ENCODE results near the gene ANKRD34A.

Gene ANKRD34A

DNA sequence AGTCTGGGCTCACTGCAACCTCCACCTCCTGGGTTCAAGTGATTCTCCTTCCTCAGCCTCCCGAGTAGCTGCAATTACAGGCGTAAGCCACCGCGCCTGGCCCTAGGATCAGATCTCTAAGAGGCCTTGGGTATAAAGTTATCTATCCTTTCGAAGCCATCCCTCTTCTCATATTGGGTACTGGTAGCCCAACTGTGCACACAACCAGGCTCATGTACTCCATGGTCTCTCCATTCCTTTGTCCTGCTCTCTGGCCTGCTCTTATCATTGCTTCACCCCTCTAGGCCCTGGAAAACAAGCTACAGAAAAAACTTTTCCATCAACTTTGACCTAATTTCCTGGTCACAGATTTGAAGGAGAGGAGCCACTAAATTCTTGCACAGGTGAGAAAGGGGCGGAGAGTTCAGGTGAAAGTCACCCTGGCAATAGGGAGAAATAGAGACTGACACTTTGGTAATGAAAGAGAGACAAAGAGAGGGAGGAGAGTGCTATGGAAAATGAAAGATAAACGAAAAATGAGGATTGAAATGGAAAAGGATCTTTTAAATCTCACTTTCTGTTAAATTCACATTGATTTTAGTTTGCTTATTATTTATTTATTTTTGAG is 26.0 kb upstream of the ANKRD34A start:
- DNase-seq = no peak

DNA sequence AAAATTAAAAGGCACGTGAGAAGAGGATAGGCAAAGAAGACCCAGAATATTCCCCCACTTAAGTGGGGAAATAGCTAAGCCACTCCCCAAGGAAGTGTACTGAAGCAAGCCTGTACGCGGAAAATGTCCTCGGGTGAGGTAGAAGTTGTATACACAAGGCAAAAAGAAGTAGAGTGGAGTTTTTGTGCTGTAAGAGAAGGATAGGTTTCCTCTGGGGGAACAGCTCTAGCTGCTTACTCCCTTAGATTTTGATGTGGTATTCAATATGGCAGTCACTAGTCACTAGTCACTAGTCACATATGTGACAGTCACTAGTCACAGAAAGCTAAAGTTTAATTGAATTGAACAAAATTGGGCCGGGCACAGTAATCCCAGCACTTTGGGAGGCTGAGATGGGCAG is 24.4 kb upstream of the ANKRD34A start:
- no peak for DNase-seq

DNA sequence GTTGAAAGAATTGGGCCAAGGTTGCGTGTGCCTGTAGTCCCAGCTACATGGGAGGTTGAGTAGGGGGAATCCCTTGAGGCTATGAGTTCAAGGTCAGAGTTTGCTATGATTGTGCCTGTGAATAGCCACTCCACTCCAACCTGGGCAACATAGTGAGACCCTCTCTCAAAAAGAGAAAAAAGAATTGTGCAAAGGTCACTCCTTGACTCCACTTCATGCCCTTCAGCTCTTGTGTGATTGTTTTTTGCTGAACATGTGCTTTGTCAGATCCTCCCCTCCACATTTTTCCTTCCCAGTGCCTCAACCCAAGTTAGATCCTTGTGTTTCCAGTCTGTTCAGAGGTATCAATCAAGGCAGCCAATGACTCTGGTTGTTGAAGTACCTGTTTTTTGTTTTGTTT is 23.6 kb upstream of the ANKRD34A start:
- DNase-seq = no peak

DNA sequence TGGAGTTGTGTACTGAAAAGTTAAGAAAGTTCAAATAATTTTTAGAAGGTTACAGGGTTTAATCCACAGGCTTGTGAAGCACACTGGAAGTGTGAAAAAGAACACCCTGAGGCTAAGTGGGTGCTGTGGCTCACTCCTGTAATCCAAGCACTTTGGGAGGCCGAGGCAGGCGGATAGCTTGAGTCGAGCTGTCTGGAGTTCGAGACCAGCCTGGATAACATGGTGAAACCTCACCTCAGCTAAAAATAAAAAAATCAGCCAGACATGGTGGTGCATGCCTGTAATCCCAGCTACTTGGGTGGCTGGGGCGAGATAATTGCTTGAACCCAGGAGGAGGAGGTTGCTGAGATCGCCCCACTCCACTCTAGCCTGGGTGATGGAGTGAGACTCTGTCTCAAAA is 22.2 kb upstream of the ANKRD34A start:
- DNase-seq = no peak

DNA sequence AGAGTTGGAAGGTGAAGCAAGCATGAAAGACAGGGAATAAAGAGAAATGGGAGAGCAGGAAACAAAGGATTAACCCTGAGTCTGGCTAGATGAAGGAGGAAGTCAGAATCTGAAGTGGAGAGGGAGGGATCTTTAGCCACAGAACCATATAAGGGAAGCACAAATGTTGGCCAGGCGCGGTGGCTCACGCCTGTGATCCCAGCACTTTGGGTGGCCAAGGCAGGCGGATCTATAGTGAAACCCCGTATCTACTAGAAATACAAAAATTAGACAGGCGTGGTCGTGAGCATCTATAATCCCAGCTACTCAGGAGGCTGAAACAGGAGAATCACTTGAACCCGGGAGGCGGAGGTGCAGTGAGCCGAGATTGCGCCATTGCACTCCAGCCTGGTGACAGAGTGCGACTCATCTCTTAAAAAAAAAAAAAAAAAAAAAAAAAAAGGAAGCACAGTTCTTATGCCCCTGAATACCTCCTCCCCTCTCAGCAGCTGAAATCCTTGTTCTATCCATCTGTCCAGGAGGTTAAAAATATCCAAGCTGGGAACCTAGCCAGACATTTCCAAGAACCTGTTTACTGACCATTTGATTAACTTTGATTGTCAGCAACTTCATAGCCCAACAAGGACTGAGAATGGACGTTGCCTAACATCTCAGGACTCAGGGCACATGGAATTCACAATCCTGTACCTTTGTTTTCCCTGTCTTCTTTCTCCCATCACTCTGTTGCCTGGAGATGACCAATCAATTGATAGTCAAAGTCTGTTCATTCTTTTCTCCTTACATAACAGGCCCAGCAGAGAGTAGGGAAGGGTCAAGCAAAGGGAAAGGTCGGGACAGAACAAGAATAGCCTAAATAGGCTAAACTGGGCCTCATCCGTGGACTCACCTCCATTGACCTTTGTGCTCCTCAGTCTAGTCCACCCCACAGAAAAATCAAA is 21.4 kb upstream of the ANKRD34A start:
- DNase-seq = no peak

DNA sequence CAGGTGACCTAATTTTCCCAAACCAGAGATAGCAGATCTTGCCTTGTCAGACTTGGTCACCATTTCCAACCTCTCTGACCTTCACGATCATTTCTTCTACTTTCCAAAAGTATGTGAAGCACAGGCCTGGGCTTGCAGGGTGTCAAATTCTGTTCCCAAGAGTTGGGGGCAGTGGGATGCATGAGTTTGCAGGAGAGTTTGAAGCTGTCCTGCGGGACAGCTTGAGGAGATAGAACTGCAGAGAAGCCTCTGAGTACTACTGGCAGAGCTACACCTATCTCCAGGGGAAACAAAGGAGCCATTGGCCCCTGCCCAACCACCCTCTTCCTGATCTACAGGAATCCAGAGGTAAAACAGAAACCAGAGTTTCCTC is 20.7 kb upstream of the ANKRD34A start:
- DNase-seq = no peak

DNA sequence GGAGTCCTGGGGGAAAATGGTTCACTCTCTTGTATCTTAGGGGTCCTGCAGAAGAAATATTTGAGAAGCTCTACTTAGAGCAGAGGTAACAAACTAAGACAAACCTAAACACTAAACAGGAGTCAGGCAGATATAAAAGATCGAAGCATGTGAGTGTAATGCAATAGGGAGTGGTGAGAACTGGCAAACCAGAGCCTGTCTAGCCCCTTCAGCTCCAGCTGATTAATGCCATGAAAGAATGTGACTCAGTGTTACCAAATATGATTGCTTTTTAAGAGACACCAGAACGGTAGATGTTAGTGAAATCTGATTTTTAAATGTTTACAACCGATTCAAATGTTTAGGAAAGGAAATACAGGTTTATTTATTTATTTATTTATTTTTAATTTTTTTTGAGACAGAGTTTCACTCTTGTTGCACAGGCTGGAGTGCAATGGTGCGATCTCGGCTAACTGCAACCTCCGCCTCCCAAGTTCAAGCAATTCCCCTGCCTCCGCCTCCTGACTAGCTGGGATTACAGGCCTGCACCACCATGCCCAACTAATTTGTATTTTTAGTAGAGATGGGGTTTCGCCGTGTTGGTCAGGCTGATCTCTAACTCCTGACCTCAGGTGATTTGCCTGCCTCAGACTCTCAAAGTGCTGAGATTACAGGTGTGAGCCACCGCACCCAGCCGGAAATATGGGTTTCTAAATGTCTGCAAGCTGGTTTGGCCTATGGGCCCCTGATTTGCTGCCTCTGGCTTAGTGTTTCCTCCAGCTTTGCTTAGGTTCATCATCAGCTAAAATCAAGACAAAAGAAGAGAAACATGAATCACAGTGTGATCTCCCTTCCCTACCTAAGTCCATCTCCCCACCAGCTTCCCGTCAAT is 19.8 kb upstream of the ANKRD34A start:
- DNase-seq = no peak

DNA sequence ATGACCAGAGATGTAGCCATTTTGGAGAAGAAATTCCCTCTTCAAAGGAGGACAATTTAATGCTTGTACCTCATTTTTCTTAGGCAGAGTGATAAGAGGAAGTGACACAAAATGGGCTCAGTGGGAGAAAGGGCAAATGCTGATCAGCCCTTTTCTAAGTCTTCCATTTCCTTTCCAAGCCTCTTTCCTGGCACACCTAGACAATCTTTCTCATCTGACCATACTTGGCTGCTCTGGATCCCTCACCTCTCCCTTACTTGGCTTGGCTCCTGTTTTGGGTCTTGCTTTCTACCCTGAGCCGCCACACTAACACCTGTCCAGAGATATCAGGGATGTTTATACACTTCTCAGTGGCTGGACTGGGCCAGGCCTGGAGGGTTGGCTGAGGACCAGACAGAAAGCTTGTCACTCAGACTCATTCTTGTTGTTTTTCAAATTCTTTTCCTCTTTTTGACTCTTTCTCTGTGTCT is 18.9 kb upstream of the ANKRD34A start:
- no peak for DNase-seq

DNA sequence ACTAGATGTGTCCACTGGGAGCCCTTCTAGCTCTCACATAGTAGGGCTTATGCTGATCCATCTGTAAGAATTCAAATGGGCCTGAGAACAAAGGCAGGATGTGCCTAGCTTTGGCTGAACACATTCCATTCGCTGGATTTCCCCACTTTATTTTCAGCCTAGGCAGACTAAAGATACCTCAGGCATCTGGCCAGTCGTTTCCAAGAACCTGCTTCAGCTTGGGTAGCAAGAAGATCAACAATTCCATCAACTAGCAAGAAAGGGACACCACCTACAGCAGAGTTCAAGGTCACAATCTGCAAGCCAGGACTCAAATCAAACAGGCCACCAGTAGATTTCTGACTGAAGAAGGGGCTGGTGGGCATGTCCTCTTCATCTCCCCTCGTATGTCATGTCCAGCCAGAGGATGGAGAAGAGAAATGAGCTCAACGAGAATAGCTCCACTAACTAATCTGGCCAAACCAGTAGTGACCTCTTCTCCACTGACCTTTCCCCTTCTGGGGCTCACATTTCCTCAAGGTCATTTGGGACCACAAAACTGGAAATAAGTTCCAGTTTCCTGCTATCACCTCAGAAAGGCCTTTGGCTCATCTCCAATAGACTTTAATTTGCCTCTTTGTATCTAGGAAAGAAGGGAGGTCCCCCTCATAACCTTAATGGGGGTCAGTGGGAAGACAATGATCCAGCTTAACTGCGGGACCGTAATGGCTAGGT is 17.8 kb upstream of the ANKRD34A start:
- no peak for DNase-seq

DNA sequence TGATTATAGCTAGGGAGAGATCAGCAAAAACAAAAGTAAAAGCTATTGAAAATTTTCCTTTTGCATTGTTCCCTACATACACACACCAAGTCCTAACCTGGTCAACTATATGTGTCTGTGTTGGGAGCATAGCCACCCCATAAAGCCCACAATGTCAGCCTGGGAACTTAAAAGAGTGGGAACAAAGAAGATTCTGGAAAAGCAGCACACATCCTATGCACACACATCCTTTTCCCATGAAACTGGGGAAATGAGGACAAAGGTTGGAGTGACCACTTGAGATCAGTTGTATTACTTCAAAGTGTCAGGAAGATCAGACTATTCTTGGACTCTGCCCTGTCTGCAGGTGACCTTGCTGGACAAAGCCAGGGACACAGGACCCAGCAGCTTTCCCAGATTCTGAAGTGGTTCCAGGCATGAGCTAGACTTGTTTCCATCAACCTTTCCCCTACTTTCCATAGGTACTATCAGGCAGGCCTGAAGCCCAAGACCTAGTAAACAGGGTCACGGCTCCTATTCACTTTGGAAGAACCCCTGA is 16.2 kb upstream of the ANKRD34A start:
- DNase-seq = no peak

DNA sequence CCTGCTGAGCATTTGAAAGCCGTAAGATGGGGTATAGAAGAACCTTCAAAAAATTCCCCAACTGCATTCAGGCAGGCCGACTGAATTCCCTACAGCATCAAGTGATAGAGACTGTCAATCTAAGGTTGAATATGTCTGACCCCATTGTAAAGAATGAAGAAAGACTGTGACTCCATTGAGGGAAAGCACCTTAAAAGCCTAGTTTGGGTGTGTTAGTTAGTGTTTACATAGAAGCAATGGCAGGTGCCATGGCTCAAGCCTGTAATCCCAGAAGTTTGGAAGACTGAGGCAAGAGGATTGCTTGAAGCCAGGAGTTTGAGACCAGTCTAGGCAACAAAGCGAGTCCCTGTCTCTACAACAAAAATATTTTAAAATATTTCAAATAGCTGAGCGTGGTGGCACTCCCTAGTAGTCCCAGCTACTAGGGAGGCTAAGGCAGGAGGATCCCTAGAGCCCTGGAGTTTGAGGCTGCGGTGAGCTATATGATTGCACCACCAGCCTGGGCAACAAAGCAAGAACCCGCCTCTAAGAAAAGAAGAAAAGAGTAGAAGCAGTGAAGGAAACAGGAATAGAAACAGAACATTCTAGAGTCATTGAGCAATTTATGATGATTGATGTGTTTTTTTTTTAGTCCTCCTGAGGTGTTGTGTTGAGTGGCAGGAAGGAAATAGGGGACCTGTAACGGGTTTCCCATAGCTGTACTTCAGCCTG is 15.5 kb upstream of the ANKRD34A start:
- no peak for DNase-seq

DNA sequence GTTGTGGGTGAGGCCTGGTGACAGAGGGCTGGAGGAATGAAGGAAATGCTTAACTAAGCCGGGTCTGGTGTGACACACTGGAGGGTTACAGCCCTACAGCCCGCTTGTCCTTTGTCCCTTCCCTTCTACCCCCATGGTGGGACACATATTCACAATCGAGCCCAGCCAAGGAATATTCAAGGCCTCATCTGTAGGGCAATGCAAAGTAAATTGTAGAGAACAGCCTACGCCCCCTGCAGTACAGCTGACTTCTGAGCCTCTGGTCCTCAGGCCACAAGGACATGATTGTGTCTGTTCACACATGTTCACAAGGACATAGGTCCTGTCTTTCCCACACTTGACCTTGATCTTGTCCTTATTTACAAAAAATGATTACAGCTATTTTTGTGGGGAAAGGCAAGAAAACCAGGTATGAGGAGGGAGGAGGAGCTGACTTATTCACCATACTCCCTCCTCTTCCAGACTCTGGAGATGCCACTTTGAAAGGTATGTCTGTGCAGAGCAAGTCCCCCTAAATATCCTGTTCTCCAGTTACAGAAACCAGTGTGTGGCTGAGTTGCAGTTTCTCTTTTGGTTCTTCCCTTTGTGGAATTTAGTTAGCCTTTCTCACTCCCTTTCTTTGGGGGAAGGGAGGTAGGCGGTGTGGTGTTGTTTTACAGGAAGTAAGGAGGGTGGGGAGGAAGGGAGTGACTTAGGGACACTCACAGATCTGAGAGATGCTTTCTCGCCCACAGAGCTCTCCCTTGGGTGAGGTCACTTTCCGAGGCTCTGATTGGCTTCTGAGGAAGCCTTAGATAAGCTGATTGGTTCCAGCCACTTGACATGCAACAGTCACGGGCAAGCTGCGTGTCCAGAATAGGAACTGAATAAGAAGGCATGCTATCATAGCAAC is 14.7 kb upstream of the ANKRD34A start:
- DNase-seq = peak; percentile 80

DNA sequence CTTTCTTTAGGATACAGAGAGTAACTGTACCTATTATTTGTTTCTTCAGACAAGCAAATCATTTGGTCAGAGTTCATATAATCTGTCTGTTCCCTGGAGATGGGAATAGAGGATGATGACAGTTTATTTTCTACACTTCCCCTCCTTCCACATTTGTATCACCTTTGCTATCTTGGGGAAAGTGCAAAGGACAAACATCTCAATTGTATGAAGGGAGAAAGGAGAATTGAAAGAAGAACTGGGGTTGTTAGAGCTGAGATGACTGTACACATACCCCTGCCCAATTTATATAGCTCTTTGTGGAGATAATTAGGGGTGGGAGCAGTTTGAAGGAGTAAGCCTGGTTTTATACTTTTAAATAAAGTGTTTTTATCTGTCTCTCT is 14.1 kb upstream of the ANKRD34A start:
- DNase-seq = no peak

DNA sequence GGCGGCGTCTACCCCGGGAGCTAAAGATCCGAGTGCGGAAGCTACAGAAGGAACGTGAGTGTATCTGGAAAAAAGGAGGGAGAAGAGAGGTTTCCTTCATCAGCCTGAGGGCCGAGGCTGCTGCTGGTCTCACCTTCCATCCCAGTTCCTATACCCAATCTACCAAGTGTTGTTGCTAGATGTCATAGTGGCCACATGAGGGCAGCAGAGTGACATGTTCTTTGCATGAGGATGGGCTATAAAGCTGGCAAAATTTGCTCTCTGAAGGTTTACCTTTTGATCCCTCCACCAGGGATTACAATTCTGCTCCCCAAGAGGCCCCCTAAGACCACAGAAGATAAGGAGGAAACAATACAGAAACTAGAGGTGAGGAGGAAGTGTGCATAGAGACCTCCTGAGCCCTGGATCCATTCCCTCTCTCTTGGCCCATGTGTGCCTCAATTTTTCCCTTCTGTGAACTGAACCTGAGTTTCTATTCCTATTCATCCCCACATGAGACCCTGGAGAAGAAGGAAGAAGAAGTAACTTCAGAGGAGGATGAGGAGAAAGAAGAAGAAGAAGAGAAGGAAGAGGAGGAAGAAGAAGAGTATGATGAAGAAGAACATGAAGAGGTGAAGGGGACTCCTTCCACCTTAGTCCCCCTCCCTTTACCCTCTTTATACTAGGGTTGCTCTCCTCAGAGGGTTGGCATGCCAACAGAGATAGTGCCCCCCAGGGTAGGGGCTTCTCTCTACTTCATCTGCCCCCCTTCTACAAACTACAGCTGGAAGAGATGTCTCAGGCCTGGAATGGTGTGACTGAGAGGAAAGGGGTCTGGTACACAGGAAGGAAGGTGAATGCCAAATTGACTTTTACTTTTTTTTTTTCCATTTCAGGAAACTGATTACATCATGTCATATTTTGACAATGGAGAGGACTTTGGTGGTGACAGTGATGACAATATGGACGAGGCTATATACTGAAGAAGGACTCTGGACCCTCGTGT is 13.4 kb upstream of the ANKRD34A start:
- DNase-seq = peak; percentile 71

DNA sequence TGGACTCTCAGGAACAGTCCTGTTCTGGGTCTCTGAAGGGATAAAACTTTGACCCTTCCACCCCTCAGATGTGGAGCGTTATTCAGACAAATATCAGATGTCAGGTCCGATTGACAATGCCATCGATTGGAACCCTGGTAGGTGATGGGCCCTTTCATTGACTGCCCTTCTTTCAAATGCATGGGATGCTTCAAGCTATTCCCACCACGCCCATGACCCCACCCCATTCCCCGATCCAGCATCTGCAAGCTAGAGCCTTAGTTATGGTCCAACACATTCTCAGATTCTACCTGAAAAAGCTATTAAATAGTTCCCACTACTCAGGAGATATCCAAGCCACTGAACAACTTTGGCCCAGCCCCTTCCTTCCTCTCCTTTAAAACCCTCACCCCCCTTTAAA is 12.6 kb upstream of the ANKRD34A start:
- DNase-seq = no peak

DNA sequence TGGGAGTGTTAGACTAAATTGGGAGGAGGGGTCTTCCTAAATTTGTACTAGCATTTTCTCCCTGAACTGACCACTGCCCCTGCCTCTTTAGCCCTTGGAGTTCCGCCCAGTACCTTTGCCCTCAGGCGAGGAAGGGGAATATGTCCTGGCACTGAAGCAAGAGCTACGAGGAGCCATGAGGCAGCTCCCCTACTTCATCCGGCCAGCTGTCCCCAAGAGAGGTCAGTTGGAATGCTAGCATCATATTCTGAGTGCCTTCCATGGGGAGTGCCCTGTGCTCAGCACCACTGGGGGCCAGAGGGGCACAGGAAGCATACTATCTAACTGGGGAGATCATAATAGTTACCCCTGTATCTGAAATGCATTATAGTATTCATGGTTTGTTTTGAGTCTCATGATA is 10.8 kb upstream of the ANKRD34A start:
- DNase-seq = no peak

DNA sequence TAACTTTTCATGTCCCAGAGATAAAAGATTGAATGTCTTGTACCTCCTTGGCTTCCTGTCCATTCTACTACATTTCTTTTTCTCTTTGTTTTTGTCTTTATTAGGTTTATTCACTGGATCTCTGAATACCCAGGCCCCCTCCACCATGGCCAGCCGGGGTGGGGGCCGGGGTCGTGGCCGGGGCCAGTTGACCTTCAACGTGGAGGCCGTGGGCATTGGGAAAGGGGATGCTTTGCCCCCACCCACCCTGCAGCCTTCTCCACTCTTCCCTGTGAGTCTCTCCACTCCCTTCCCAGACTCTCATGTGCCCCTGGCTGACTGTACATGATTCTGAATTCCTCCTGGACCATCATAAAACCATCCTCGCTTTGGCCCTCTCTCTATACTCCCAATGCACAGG is 10.3 kb upstream of the ANKRD34A start:
- DNase-seq = no peak

DNA sequence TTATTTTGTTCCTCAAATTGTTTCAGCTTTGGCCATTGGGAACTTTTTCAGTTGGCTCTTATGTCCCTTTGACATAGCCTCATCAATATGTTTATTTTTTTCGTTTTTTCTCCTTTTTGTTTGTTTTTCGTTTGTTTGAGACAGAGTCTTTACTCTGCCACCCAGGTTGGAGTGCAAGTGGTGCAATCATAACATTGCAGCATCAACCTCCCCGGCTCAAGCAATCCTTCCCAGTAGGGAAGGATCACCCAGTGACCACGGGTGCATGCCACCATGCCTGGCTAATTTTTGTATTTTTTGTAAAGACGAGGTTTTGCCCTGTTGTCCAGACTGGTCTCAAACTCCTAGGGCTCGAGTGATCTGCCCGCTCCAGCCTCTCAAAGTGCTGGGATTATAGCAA is 8.2 kb upstream of the ANKRD34A start:
- no peak for DNase-seq

DNA sequence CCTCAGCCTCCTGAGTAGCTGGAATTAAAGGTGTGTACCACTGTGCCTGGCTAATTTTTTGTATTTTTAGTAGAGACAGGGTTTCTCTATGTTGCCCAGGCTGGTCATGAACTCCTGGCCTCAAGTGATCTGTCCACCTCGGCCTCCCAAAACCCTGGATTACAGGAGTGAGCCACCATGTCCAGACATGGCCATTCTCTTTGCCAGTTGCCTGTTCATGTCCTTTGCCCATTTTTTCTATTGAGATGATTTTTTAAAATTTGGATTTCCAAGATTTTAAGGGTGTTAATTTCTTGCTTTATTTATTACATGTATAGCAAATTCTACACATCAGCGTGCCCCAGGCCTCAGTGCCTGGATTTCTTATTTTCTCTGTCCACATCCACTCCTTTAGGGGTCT is 2.9 kb upstream of the ANKRD34A start:
- DNase-seq = no peak
